Activated naive CD4-positive, alpha-beta T cell (primary cell): ENCODE results near the gene PBRM1.

Source experiments
- DNase-seq, 4 experiments: peaks; one replicate each; lab custom pipeline; 2025; lab: John Stamatoyannopoulos, UW

PBRM1 gene

DNA sequence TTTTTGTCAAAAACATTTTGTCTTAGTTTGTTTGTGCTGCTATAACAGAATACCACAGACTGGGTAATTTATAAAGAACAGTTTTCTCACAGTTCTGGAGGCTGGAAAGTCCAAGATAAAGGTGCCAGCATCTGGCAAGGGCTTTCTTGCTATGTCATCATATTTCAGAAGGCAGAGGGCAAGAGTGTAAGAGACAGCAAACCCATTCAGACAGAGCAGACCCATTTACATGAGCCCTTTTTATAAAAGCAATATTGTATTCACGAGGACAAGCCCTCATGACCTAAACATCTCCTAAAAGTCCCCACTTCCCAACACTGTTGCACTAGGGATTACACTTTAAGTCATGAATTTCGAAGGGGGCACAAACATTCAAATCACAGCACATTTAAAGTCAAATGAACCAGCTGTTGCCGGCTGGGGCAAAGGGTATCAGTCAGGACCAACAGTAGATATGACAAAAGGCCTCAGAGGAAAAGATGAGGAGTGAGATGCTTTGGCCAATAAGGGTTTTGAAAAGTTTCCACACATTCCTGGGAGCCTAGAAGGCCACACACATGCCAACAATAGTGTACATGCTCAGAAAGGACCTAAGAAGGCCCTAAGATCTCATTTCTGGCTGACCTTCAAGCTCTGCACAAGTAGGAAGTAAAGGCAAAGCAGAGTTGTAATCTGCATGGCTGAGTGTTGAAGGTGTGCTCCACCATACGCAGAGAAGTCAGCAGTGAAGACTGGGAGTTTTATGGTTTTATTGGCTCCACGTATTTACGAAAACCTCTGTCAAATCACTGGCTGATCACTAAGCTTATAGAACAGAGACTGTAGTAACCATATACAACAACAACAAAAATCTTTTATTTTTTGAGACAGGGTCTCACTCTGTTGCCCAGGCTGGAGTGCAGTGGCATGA, 111.4 kb downstream of the PBRM1 start:
- no peak for DNase-seq

DNA sequence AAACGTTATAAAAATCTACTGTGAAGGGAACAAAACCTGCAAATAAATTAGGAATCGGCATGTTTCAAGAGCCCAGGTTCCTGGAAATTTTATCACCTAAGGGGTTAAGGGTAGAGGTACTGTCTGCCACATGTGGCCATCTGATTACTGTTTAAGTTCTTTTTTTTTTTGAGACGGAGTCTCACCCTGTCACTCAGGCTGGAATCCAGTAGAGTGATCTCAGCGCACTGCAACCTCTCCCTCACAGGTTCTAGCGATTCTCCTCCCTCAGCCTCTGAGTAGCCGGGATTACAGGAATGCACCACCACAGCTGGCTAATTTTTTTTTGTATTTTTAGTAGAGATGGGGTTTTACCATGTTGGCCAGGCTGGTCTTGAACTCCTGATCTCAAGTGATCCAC, 113.5 kb downstream of the PBRM1 start:
- DNase-seq: no peak

GRCh38 chr3:52570076-52570475, 115.6 kb downstream of the PBRM1 start:
- DNase-seq: no peak

- no peak for DNase-seq
These were observed 117.6 kb downstream of the PBRM1 start for GRCh38 chr3:52568069-52568468.

DNA sequence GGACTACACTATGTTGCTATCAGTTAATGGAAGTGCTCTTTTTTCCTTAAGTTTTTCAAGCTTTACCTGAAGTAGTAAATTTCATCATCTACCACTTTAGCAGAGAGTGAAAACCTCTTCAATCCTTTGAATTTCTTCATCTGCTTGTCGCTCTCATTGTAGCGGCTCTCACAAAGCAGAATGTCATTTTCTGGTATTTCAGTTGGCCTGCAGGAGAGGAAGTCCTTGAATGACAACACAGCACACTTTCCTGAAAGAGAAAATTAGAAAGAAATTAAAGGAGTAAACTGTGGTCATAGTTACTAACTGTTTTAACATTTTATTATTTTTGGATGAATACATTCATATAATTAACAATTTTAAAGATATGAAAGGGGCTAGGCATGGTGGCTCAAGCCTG, 121.7 kb downstream of the PBRM1 start:
- no peak for DNase-seq

GRCh38 chr3:52561028-52561747, 124.5 kb downstream of the PBRM1 start:
- DNase-seq: no peak

GRCh38 chr3:52558436-52558835, 127.3 kb downstream of the PBRM1 start:
- no peak for DNase-seq

DNA sequence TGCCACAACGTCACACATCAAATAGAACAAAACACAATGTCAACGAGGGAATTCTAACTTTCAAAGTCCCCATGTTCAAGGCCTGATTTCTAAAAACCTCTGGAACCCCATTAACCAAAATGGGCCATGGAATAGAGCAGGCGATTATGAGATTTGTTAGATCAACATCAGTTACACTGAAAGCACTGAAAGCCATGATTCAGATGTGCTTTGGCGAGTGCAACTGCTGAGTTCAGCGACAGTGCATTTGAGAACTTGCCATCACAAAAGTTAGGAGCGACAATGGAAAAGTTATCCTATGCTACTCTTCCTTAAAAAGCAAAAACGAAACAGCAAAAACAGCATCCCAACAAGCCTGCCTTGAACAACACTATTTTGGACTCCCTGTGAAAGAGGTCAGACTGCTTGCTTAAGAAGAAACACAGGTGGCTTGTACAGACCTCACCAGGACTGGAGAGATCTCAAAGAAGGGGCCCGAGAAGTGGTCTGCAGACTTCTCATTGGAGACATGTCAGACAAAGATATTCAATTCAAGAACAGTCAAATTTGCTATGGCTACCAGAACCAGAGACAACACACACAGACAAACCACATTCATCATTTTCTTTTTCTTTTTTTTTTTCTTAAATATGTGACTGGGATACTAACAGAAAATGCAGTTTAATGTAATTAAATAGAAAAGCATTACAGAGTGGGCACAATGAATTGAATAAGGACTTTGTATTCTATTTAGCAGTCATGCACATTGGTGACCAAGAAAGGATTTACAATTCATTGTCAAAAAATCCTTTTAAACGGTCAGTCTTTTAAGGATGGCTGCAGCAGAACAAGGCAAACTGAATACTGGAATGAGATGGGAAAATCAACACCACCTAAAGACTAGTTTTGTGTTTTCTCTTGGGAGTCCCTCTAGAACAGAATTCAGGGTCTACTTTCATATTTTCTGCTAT, 128.4 kb downstream of the PBRM1 start:
- no peak for DNase-seq

- no peak for DNase-seq
These were observed 130.7 kb downstream of the PBRM1 start for GRCh38 chr3:52555056-52555455.

- DNase-seq: no peak
These were observed 131.5 kb downstream of the PBRM1 start for GRCh38 chr3:52554026-52554755.

DNA sequence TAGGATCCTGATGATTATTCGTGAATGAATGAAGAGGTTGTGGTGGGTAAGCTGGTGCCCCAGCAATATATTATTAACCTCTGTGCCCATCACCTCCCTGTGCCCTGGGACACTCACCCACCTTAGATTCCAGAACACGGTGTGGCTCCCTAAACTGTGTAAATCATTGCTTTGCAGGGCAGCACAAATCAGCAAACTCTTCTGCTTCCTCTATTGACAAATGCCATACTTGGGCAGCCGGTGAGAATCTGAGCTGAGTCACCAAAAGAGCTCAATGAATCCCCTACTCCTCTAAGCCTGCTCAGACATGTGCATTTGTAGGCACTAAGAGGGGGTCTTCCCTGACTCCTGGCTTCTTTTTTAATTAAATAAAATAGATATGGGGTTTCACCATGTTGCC, 133.6 kb downstream of the PBRM1 start:
- DNase-seq: no peak

GRCh38 chr3:52551118-52551517, 134.6 kb downstream of the PBRM1 start:
- no peak for DNase-seq

- no peak for DNase-seq
These were observed 138.6 kb downstream of the PBRM1 start for GRCh38 chr3:52547143-52547542.

DNA sequence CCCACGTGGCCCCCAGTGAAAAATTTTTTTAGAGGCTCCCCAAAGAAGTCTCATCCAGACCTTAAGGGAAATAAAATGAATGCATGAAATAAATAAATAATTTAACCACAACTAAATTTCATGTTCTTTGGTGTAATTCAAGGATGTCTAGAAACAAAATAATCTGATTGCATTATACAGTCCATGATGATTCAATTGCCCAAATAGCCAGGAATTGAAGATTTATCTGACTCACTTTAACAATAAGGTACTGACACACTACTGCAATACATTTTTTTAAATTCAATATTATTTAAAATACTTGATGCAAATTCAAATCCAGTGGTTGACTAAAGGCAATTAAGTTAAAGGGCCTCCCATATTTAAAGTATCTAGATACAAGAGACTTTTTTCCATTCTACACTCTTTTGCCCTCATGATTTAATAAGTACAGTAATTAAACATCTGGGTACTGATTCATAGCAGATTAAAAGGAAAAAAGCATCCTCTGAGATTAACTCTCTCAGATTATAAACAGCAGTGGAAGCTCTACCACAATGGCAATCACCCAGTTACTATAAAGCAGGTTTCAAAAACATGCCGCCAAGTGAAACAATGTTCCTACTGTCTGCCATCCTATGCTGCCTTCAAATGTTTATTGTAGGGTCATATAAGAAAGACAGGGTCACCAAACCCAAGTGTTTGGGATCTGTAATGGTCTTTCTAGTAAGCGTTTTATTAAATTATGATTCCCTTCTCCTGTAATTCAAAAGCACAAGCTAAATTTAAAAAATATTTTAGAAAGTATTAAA, 139.4 kb downstream of the PBRM1 start:
- no peak for DNase-seq

- no peak for DNase-seq
These were observed 140.8 kb downstream of the PBRM1 start for GRCh38 chr3:52544937-52545336.

DNA sequence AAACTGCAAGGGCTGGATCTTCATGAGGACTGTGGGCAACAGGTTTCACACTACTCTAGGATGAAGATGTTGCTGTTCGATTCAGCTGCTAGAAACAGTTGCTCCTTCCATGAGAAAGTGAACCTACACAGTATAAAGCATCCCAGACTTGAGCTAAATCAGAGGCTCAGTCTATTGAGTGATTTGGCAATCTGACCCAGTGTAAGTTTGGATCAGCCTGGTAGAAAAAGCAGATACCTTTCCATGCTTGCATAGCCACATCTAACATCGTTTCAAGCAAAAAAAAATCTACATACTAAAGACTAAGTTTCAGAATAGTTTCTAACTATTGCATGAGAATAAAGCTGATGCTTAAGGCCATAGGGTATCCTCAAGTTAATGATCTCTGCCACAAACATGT, 144.7 kb downstream of the PBRM1 start:
- no peak for DNase-seq

DNA sequence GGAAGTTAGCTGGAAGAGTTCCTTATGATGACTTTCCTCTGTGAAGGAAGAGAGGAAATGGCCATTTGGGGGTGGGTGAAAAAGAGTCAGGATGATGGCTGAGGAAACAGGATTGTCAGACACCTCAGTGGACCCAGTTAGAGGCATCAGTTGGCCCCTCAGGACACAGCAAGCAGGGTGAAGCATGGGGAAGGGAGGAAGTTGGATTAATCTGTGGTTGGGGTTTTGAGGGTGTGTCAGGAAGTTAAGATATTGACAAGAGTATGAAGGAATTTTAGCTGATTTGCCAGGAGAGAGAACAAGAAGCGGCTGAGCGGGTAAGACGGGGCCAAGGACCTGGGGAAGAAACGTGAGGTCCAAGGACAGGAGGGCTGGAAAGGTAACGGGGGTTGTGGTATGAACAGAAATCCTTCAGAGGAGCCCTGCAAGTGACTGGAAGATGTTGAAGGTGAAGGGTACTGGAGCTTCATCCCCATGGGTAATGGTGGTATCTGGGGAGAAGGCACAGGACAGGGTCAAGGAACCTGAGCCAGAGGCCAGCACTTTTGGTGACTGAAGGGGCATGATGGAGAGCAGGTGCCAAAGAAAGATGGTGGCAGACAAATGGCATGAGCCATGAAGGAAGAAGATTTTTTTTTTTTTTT, 146.6 kb downstream of the PBRM1 start:
- DNase-seq: no peak

GRCh38 chr3:52537726-52538421, 147.8 kb downstream of the PBRM1 start:
- no peak for DNase-seq

DNA sequence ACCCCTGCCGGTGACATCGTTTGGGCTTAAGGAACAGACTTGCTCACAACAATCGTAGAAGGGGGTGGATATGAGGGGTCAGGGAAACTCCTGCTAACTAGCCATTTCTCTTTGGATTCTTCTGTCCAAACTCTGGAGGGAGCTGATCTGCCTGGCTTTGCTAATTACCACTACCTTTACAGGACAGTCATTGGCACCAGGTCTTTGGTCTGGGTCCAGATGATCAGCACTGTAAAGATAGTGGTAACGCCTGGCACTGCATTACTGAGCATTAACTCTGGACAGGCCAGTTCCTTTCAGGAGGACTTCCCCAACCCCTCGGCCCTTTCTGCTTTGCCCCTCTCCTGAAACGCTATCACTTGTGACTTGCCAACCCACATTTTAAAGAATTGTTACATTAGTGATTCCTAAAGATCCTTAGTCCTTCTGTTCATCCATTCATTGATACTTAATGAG, 148.5 kb downstream of the PBRM1 start:
- no peak for DNase-seq
